ENCODE data around the gene RTEL1. TPM values are rescaled to one million over a fixed set of nuclear protein-coding genes. Genes with fewer than 3 reads are reported as not detected.

The RTEL1 gene
- total RNA-seq, 3 donors from 2014 or later = 50.6 to 67.7 (median 62.3) TPM

DNA sequence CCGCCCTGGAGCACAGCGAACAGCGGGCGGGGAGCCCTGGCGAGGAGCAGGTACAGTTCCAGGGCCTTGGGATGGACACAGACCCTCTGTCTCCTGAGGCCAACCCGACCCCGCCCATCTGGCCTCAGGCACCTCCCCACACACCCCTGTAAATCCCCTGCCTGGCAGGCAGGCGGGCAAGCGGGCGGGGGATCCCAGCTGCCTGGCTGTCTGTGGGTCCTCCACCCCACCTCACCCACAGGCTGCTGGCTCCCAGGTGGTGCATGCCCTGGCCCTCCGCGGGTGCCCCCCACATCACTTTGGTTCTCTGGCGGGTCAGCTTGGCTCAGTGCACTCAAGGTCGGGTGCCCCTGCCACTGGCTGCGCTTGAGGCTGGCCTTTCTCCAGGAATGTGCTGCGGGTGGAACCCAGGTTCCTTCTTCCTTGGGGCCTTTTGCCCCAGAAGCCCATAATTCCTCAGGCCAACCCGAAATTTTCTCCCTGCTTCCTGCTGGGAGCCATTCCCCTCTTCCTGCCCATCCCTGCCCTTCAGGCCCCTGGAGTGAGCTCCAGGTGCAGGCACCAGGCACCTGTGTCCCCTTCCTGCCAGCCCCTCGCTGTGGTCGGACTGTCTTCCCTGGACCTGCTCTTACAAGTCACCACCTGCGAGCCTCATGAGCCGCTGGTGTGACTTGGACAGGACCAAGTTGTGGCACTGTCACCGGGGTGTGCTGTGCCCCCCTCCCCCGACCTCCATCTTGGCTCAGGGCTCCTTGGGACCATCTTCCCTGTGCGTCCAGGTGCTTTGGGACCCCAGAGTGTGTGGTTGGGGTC, 33.0 kb downstream of the RTEL1 start:
- Mint-ChIP-seq H3K4me1 (ENCODE audit: low read depth) (peaks cover 12% of the 10 kb centered on the region), H3K36me3 (ENCODE audit: insufficient read depth) (peaks cover 2% of the 10 kb centered on the region), H3K4me3 (no peak overlapping the region), H3K9me3 (no peaks in the 10 kb centered on the region), H3K27me3 (ENCODE audit: low read depth) (no peaks in the 10 kb centered on the region)
- ATAC-seq (no peak), DNase-seq (no peak)

DNA sequence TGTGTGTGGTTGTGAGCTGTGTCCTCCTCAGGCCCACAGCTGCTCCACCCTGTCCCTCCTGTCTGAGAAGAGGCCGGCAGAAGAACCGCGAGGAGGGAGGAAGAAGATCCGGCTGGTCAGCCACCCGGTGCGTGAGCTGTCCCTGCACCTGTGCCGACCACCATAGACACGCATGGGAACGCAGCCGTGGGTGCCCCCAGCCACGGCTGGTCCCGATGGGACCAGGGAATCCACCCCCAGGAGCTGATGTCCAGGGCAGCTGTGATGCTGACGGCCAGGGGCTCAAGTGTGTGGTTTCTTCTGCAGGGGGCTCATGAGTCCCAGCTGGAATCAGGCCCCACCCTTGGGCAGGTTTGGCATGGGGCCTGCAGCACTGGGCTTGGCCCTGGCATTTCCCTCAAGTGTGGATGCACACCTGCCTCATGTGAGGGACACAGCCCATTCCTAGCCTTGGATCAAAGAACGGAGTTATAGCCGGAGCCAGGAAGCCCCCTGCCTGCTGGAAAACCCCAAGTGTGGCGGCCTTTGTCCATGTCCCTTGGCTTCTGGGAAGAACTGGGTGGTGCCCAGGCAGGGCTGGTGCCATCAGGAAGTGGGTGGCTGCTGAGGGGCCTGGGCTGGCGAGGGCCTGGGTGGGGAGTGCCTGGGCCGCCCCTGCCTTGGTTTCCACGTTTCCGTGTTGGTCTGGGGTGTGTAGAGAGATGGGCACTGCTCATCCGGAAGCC, 33.8 kb downstream of the RTEL1 start:
- no peak for ATAC-seq
- DNase-seq = no peak
- Mint-ChIP-seq H3K36me3 (ENCODE audit: insufficient read depth) (peaks cover 2% of the 10 kb centered on the region), H3K4me3 (no peak overlapping the region), H3K4me1 (ENCODE audit: low read depth) (peaks cover 11% of the 10 kb centered on the region), H3K9me3 (no peaks in the 10 kb centered on the region), H3K27me3 (ENCODE audit: low read depth) (no peaks in the 10 kb centered on the region)

GRCh38 chr20:63692436-63693082, 34.4 kb downstream of the RTEL1 start:
- peaks cover 2% of the 10 kb centered on the region for H3K36me3 Mint-ChIP-seq (ENCODE audit: insufficient read depth)
- no peak for DNase-seq
- H3K27me3 Mint-ChIP-seq (ENCODE audit: low read depth) = no peaks in the 10 kb centered on the region

GRCh38 chr20:63693083-63693732, 35.1 kb downstream of the RTEL1 start:
- ATAC-seq (no peak), DNase-seq (no peak)
- Mint-ChIP-seq H3K4me1 (ENCODE audit: low read depth) (peaks cover 16% of the 10 kb centered on the region), H3K9me3 (no peaks in the 10 kb centered on the region), H3K27me3 (ENCODE audit: low read depth) (no peaks in the 10 kb centered on the region), H3K4me3 (no peak overlapping the region), H3K36me3 (ENCODE audit: insufficient read depth) (peaks cover 2% of the 10 kb centered on the region)

More at GRCh38 chr20:63692436-63693082, 34.4 kb downstream of the RTEL1 start:
- no peak overlapping the region for H3K4me3 Mint-ChIP-seq
- no peaks in the 10 kb centered on the region for H3K9me3 Mint-ChIP-seq
- ATAC-seq = no peak
- peaks cover 13% of the 10 kb centered on the region for H3K4me1 Mint-ChIP-seq (ENCODE audit: low read depth)

GRCh38 chr20:63693733-63694583, 35.8 kb downstream of the RTEL1 start:
- H3K27me3 Mint-ChIP-seq (ENCODE audit: low read depth) = no peaks in the 10 kb centered on the region
- ATAC-seq (no peak), DNase-seq (no peak)
- H3K9me3 Mint-ChIP-seq = no peaks in the 10 kb centered on the region
- peaks cover 2% of the 10 kb centered on the region for H3K36me3 Mint-ChIP-seq (ENCODE audit: insufficient read depth)
- no peak overlapping the region for H3K4me3 Mint-ChIP-seq
- H3K4me1 Mint-ChIP-seq (ENCODE audit: low read depth) = peaks cover 16% of the 10 kb centered on the region

DNA sequence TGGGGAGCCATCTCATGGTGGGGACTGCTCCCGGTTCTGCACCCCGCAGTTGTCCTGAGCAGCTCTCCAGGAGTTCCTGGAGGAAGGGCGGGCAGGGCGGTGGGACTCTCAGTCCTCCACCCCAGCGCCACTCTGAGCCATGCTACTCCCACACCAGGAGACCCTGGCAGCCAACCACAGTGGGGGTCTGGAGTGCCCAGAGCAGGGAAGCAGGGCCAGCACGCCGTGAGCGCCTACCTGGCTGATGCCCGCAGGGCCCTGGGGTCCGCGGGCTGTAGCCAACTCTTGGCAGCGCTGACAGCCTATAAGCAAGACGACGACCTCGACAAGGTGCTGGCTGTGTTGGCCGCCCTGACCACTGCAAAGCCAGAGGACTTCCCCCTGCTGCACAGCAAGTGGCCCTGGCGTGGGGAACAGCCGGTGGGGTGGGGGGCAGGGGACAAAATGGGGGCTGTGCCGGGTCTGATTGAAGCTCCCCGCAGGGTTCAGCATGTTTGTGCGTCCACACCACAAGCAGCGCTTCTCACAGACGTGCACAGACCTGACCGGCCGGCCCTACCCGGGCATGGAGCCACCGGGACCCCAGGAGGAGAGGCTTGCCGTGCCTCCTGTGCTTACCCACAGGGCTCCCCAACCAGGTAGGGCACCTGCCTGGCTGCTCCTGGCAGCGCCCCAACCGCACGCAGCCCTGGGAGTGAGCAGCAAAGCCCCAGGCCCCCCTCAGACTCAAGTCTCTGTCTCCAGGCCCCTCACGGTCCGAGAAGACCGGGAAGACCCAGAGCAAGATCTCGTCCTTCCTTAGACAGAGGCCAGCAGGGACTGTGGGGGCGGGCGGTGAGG, 36.7 kb downstream of the RTEL1 start:
- H3K36me3 Mint-ChIP-seq (ENCODE audit: insufficient read depth) = peaks cover 2% of the 10 kb centered on the region
- H3K4me1 Mint-ChIP-seq (ENCODE audit: low read depth) = peaks cover 20% of the 10 kb centered on the region
- ATAC-seq (no peak), DNase-seq (no peak)
- H3K9me3 Mint-ChIP-seq = no peaks in the 10 kb centered on the region
- H3K27me3 Mint-ChIP-seq (ENCODE audit: low read depth) = no peaks in the 10 kb centered on the region
- H3K4me3 Mint-ChIP-seq = no peak overlapping the region

DNA sequence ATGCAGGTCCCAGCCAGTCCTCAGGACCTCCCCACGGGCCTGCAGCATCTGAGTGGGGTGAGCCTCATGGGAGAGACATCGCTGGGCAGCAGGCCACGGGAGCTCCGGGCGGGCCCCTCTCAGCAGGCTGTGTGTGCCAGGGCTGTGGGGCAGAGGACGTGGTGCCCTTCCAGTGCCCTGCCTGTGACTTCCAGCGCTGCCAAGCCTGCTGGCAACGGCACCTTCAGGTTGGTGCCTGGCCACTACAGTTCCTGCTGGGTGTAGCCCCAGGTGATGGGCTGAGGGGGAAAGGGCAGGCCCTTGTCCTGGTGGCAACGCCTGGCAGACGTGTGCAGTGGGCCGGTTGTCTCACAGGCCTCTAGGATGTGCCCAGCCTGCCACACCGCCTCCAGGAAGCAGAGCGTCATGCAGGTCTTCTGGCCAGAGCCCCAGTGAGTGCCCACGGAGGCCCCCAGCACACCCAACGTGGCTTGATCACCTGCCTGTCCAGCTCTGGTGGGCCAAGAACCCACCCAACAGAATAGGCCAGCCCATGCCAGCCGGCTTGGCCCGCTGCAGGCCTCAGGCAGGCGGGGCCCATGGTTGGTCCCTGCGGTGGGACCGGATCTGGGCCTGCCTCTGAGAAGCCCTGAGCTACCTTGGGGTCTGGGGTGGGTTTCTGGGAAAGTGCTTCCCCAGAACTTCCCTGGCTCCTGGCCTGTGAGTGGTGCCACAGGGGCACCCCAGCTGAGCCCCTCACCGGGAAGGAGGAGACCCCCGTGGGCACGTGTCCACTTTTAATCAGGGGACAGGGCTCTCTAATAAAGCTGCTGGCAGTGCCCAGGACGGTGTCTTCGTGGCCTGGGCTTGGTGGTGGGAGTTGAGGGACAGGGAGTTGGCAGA, 37.6 kb downstream of the RTEL1 start:
- no peak overlapping the region for H3K4me3 Mint-ChIP-seq

GRCh38 chr20:63696306-63696627, 38.2 kb downstream of the RTEL1 start:
- ATAC-seq (peak; percentile 33), DNase-seq (no peak)
- peaks cover 24% of the 10 kb centered on the region for H3K4me1 Mint-ChIP-seq (ENCODE audit: low read depth)
- H3K4me3 Mint-ChIP-seq = peak overlapping the region; percentile 24
- H3K36me3 Mint-ChIP-seq (ENCODE audit: insufficient read depth) = peaks cover 2% of the 10 kb centered on the region
- no peaks in the 10 kb centered on the region for H3K27me3 Mint-ChIP-seq (ENCODE audit: low read depth)
- H3K9me3 Mint-ChIP-seq = no peaks in the 10 kb centered on the region

More for the DNA sequence above, 37.6 kb downstream of the RTEL1 start:
- H3K4me1 Mint-ChIP-seq (ENCODE audit: low read depth) = peaks cover 20% of the 10 kb centered on the region
- no peaks in the 10 kb centered on the region for H3K27me3 Mint-ChIP-seq (ENCODE audit: low read depth)
- no peaks in the 10 kb centered on the region for H3K9me3 Mint-ChIP-seq
- DNase-seq (no peak), ATAC-seq (no peak)
- H3K36me3 Mint-ChIP-seq (ENCODE audit: insufficient read depth) = peaks cover 2% of the 10 kb centered on the region

DNA sequence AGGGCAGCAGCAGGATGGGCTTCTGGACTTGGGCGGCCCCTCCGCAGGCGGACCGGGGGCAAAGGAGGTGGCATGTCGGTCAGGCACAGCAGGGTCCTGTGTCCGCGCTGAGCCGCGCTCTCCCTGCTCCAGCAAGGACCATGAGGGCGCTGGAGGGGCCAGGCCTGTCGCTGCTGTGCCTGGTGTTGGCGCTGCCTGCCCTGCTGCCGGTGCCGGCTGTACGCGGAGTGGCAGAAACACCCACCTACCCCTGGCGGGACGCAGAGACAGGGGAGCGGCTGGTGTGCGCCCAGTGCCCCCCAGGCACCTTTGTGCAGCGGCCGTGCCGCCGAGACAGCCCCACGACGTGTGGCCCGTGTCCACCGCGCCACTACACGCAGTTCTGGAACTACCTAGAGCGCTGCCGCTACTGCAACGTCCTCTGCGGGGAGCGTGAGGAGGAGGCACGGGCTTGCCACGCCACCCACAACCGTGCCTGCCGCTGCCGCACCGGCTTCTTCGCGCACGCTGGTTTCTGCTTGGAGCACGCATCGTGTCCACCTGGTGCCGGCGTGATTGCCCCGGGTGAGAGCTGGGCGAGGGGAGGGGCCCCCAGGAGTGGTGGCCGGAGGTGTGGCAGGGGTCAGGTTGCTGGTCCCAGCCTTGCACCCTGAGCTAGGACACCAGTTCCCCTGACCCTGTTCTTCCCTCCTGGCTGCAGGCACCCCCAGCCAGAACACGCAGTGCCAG, 38.7 kb downstream of the RTEL1 start, which contains the start of gene TNFRSF6B:
Gene TNFRSF6B (plus strand): TSS at position 25 of the 729 bp plus-strand sequence. CDS start 116 bp downstream, at position 141.
- H3K27me3 Mint-ChIP-seq (ENCODE audit: low read depth) = no peaks in the 10 kb centered on the region
- ATAC-seq = peak; percentile 9 to 19
- H3K9me3 Mint-ChIP-seq = no peaks in the 10 kb centered on the region
- peak within 1 kb of the TSS; percentile 40 for H3K4me3 Mint-ChIP-seq
- H3K4me1 Mint-ChIP-seq (ENCODE audit: low read depth) = peaks cover 24% of the 10 kb centered on the region
- peaks cover 2% of the 10 kb centered on the region for H3K36me3 Mint-ChIP-seq (ENCODE audit: insufficient read depth)
- DNase-seq = no peak

- DNase-seq (no peak), ATAC-seq (no peak)
- Mint-ChIP-seq H3K4me1 (ENCODE audit: low read depth) (peaks cover 24% of the 10 kb centered on the region), H3K4me3 (peak overlapping the region; percentile 40), H3K36me3 (ENCODE audit: insufficient read depth) (peaks cover 2% of the 10 kb centered on the region), H3K27me3 (ENCODE audit: low read depth) (no peaks in the 10 kb centered on the region), H3K9me3 (no peaks in the 10 kb centered on the region)
These were observed 39.3 kb downstream of the RTEL1 start for GRCh38 chr20:63697357-63697867.

DNA sequence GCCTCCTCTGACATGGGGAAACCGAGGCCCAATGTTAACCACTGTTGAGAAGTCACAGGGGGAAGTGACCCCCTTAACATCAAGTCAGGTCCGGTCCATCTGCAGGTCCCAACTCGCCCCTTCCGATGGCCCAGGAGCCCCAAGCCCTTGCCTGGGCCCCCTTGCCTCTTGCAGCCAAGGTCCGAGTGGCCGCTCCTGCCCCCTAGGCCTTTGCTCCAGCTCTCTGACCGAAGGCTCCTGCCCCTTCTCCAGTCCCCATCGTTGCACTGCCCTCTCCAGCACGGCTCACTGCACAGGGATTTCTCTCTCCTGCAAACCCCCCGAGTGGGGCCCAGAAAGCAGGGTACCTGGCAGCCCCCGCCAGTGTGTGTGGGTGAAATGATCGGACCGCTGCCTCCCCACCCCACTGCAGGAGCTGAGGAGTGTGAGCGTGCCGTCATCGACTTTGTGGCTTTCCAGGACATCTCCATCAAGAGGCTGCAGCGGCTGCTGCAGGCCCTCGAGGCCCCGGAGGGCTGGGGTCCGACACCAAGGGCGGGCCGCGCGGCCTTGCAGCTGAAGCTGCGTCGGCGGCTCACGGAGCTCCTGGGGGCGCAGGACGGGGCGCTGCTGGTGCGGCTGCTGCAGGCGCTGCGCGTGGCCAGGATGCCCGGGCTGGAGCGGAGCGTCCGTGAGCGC, 39.9 kb downstream of the RTEL1 start:
- Mint-ChIP-seq H3K9me3 (no peaks in the 10 kb centered on the region), H3K4me1 (ENCODE audit: low read depth) (peaks cover 25% of the 10 kb centered on the region), H3K36me3 (ENCODE audit: insufficient read depth) (peaks cover 3% of the 10 kb centered on the region), H3K4me3 (no peak overlapping the region), H3K27me3 (ENCODE audit: low read depth) (no peaks in the 10 kb centered on the region)
- no peak for ATAC-seq
- no peak for DNase-seq

All from activated T-cell treated with anti-CD3 and anti-CD28 coated beads, Interleukin-2, amount 50 U/mL, for 4 hours (primary cell).